Lung (tissue), 13 donors: ENCODE results near the gene OR2A12. TPM values are rescaled to one million over a fixed set of nuclear protein-coding genes. Genes with fewer than 3 reads are reported as not detected.

Source experiments
- ATAC-seq: fragments of 200-7000 bp; cut with Tn5 transposase; one replicate; pipeline ENCODE4 v1.9.1; 2020; ENCODE audit warnings: moderate number of reproducible peaks; ENCODE audit not compliant: insufficient read depth, low FRiP score
- DNase-seq, 3 donors: peaks; one replicate each; pipeline ENCODE4 v3.0.0-alpha.2; 2013 to 2017
- H3K27ac ChIP-seq, 2 donors: one replicate each; pipeline ENCODE4 v1.5.1; 2013; ENCODE audit warnings: mild to moderate bottlenecking in 2 of 2, moderate library complexity in 2 of 2, control low read depth in 1 of 2, inconsistent platforms in 1 of 2, low read depth in 1 of 2, low read length in 1 of 2
- H3K27me3 ChIP-seq, 3 donors: one replicate each; pipeline ENCODE4 v1.5.1; 2013; ENCODE audit warnings: low read length in 2 of 3; ENCODE audit not compliant: control insufficient read depth in 3 of 3, insufficient read depth in 3 of 3
- H3K36me3 ChIP-seq, 4 donors: one replicate each; pipeline ENCODE4 v1.5.1; 2013; ENCODE audit warnings: low read length in 4 of 4, mild to moderate bottlenecking in 1 of 4, moderate library complexity in 1 of 4; ENCODE audit not compliant: control insufficient read depth in 4 of 4, insufficient read depth in 4 of 4
- H3K4me1 ChIP-seq, 5 donors: one replicate each; pipeline ENCODE4 v1.5.1; 2013; ENCODE audit warnings: low read length in 5 of 5, mild to moderate bottlenecking in 2 of 5, moderate library complexity in 1 of 5; ENCODE audit not compliant: control insufficient read depth in 5 of 5, insufficient read depth in 5 of 5
- H3K4me3 ChIP-seq: one replicate; pipeline ENCODE4 v1.5.1; 2013; ENCODE audit warnings: mild to moderate bottlenecking, control low read depth, moderate library complexity
- H3K9ac ChIP-seq, 2 donors: one replicate each; pipeline ENCODE4 v1.5.1; 2013; ENCODE audit warnings: low read length in 2 of 2, control low read depth in 1 of 2; ENCODE audit not compliant: insufficient read depth in 1 of 2
- H3K9me3 ChIP-seq, 4 donors: one replicate each; pipeline ENCODE4 v1.5.1; 2013; ENCODE audit warnings: low read length in 3 of 4, mild to moderate bottlenecking in 1 of 4, moderate library complexity in 1 of 4; ENCODE audit not compliant: control insufficient read depth in 4 of 4, insufficient read depth in 3 of 4
- CTCF ChIP-seq: IDR thresholded peaks from 2 replicates; pipeline ENCODE4 v1.5.1; 2012; ENCODE audit warnings: mild to moderate bottlenecking; ENCODE audit errors: control extremely low read depth, extremely low read depth
- WGBS, 2 donors: extraction: QIAGEN DNeasy Blood & Tissue Kit; methylation state at CpG; one replicate each; pipeline ENCODE4 v1.1.7; 2013; 5-methylcytosine and 5-hydroxymethylcytosine counted together
- polyA plus RNA-seq, 2 donors: library from polyadenylated mRNA; stranded (reverse); fragments of 200-250 nt; gene quantifications; one replicate each; pipeline ENCODE4 v1.2.1, GENCODE V29; 2013
- small RNA-seq: library from RNA; depleted of rRNA; stranded (forward); fragments of <200 nt; gene quantifications from one replicate; pipeline ENCODE3, GENCODE V24; 2014; ENCODE audit warnings: low replicate concordance
- total RNA-seq, 2 donors: library from RNA; depleted of rRNA in 1 of 2; stranded (reverse); fragments of >200 nt in 1 of 2; gene quantifications; one replicate each; pipeline ENCODE4 v1.2.1, GENCODE V29; 2014 to 2021
- donor health status: control.
- donor health status: control.
- donor health status: Bipolar disorder and iron deficiency.
- donor health status: healthy.
- donor health status: DM: yes; HTN: yes; CAD: no.

OR2A12 gene
- total and polyA plus RNA-seq, 4 donors: 0.06 TPM; not detected in 3

- WGBS, 2 donors: 82 to 84% methylated on average over 2 of the region's 2 CpGs
- Histone ChIP-seq H3K36me3 (no peaks in the 10 kb centered on the region), H3K9me3 (peaks cover 0 to 11% (median 8%) of the 10 kb centered on the region in 4 donors), H3K9ac (no peak overlapping the region), H3K4me1 (no peaks in the 10 kb centered on the region), H3K27ac (no peak overlapping the region), H3K4me3 (no peak overlapping the region), H3K27me3 (no peaks in the 10 kb centered on the region)
- ATAC-seq: no peak
- no peak for DNase-seq
- no peak for TF ChIP-seq CTCF
These were observed 62.2 kb downstream of the OR2A12 start for GRCh38 chr7:144148224-144148827.

Small RNA genes within 50 kb of the gene (small RNA-seq; reads per million reads assigned to genes)
- gene OR2A41P: not detected

Other genes with a start within 250 kb of the OR2A12 start
- 10 to 100 TPM; 37.1 to 65.8 TPM for gene TCAF1, start 184.1 kb upstream of the OR2A12 start, total RNA-seq
- gene TCAF1, start 184.1 kb upstream of the OR2A12 start, polyA plus RNA-seq: 10 to 100 TPM; 10.1 to 12.2 TPM
- gene OR2F2, start 151.0 kb upstream of the OR2A12 start, total RNA-seq: not detected
- not detected for gene OR2F2, start 151.0 kb upstream of the OR2A12 start, polyA plus RNA-seq
- not detected for gene OR2F1, start 131.4 kb upstream of the OR2A12 start, total RNA-seq
- gene OR2F1, start 131.4 kb upstream of the OR2A12 start, polyA plus RNA-seq: not detected
- gene OR6B1, start 86.0 kb upstream of the OR2A12 start, total RNA-seq: not detected
- not detected for gene OR6B1, start 86.0 kb upstream of the OR2A12 start, polyA plus RNA-seq
- gene OR2A5, start 37.3 kb upstream of the OR2A12 start, total RNA-seq: not detected
- not detected for gene OR2A5, start 37.3 kb upstream of the OR2A12 start, polyA plus RNA-seq
- gene OR2A25, start 16.5 kb upstream of the OR2A12 start, total RNA-seq: not detected
- gene OR2A25, start 16.5 kb upstream of the OR2A12 start, polyA plus RNA-seq: not detected
- gene OR2A2, start 23.3 kb downstream of the OR2A12 start, total RNA-seq: not detected
- gene OR2A2, start 23.3 kb downstream of the OR2A12 start, polyA plus RNA-seq: not detected
- gene OR2A14, start 36.9 kb downstream of the OR2A12 start, total RNA-seq: not detected
- not detected for gene OR2A14, start 36.9 kb downstream of the OR2A12 start, polyA plus RNA-seq
- gene CTAGE4, start 97.2 kb downstream of the OR2A12 start, total RNA-seq: 1 to 10 TPM; 4.4 to 8.2 TPM
- 1 to 10 TPM in 1 of 2 donors, under 1 TPM in 1; 0.16 to 4.3 TPM for gene CTAGE4, start 97.2 kb downstream of the OR2A12 start, polyA plus RNA-seq
- gene ARHGEF35, start 109.6 kb downstream of the OR2A12 start, total RNA-seq: 10 to 100 TPM in 1 of 2 donors, 1 to 10 TPM in 1; 9.0 to 10.8 TPM
- gene ARHGEF35, start 109.6 kb downstream of the OR2A12 start, polyA plus RNA-seq: 10 to 100 TPM in 1 of 2 donors, 1 to 10 TPM in 1; 8.4 to 12.4 TPM
- gene OR2A42, start 153.3 kb downstream of the OR2A12 start, total RNA-seq: under 1 TPM in 1 of 2 donors, not detected in 1; 0.26 TPM
- gene OR2A42, start 153.3 kb downstream of the OR2A12 start, polyA plus RNA-seq: under 1 TPM; 0.02 to 0.04 TPM
- 10 to 100 TPM in 1 of 2 donors, 1 to 10 TPM in 1; 6.5 to 19.5 TPM for gene OR2A7, start 178.5 kb downstream of the OR2A12 start, total RNA-seq
- 1 to 10 TPM; 1.3 to 2.0 TPM for gene OR2A7, start 178.5 kb downstream of the OR2A12 start, polyA plus RNA-seq
- 1 to 10 TPM in 1 of 2 donors, under 1 TPM in 1; 0.92 to 2.4 TPM for gene CTAGE8, start 183.0 kb downstream of the OR2A12 start, total RNA-seq
- gene CTAGE8, start 183.0 kb downstream of the OR2A12 start, polyA plus RNA-seq: under 1 TPM in 1 of 2 donors, not detected in 1; 0.76 TPM
- gene OR2A1, start 226.1 kb downstream of the OR2A12 start, total RNA-seq: not detected
- gene OR2A1, start 226.1 kb downstream of the OR2A12 start, polyA plus RNA-seq: under 1 TPM; 0.18 to 0.23 TPM